HCT116 (cell line): Measurements from ENCODE around the gene JOSD1. TPM values are rescaled to one million over a fixed set of nuclear protein-coding genes. Genes with fewer than 3 reads are reported as not detected.

Experiments used
- ATAC-seq: fragments of 200-7000 bp; cut with Tn5 transposase; 2 replicates; pipeline ENCODE4 v1.9.1; 2020; ENCODE audit warnings: mild to moderate bottlenecking, moderate library complexity
- BruUV-seq: library from RNA; stranded (reverse); fragments of 400-500 nt; replicated peaks from 2 replicates; lab custom pipeline; 2021; lab: Mats Ljungman, UMichigan
- CTCF ChIA-PET: fragments of 300-600 bp; sonication (Branson Sonifier 250); formaldehyde crosslinking; loops from one replicate; lab custom pipeline; 2021; ENCODE audit warnings: antibody characterized with exemption; lab: Charles Lee
- POLR2A ChIA-PET: fragments of 300-600, 350-600 bp; sonication (Branson Sonifier 250); formaldehyde crosslinking; loops from one replicate; lab custom pipeline; 2021; ENCODE audit warnings: antibody characterized with exemption; lab: Charles Lee
- RAD21 ChIA-PET, 2 experiments: fragments of 300-600 bp; sonication (Branson Sonifier 250); formaldehyde crosslinking; loops; one replicate each; lab custom pipeline; 2023; ENCODE audit warnings: low total read pairs in 2 of 2; ENCODE audit not compliant: uncharacterized antibody in 2 of 2, unreplicated experiment in 2 of 2, low non-redundant PET in 1 of 2; lab: Charles Lee
- DNase-seq: peaks from one replicate; pipeline ENCODE4 v3.0.0-alpha.2; 2010; ENCODE audit warnings: low read depth, low spot score
- H2AFZ ChIP-seq: fragments of 200-600 bp; shearing (Covaris generic), sonication (generic); 2 replicates; pipeline ENCODE4 v1.6.1; 2017; ENCODE audit warnings: low read depth, mixed run types, mixed read lengths, antibody characterized with exemption, low read length; ENCODE audit not compliant: poor library complexity, severe bottlenecking
- H3K27ac ChIP-seq: 2 replicates; pipeline ENCODE4 v1.5.1; 2012; ENCODE audit warnings: low read depth, low read length
- H3K27me3 ChIP-seq: fragments of 200-600 bp; sonication (generic); 2 replicates; pipeline ENCODE4 v1.6.1; 2016; ENCODE audit warnings: mixed run types, low read length, mixed read lengths; ENCODE audit not compliant: insufficient read depth
- H3K36me3 ChIP-seq, 2 experiments: fragments of 200-500 bp in 1 of 2; fragments of 200-600 bp in 1 of 2; sonication (Bioruptor generic) in 1 of 2; sonication (generic) in 1 of 2; 2 replicates each; pipeline versions ENCODE4 v1.5.1 to v1.6.1; 2014 to 2016; ENCODE audit warnings: low read length in 2 of 2, inconsistent platforms in 1 of 2, mixed read lengths in 1 of 2, mixed run types in 1 of 2; ENCODE audit not compliant: insufficient read depth in 2 of 2, control insufficient read depth in 1 of 2
- H3K4me1 ChIP-seq, 2 experiments: fragments of 200-600 bp in 1 of 2; sonication (generic) in 1 of 2; 2 replicates each; pipeline versions ENCODE4 v1.5.1 to v1.6.1; 2012 to 2017; ENCODE audit warnings: low read length in 2 of 2, inconsistent platforms in 1 of 2, mild to moderate bottlenecking in 1 of 2, mixed read lengths in 1 of 2, mixed run types in 1 of 2, moderate library complexity in 1 of 2; ENCODE audit not compliant: insufficient read depth in 2 of 2, control insufficient read depth in 1 of 2
- H3K4me2 ChIP-seq: fragments of 200-600 bp; sonication (generic); 2 replicates; pipeline ENCODE4 v1.6.1; 2017; ENCODE audit warnings: mixed run types, low read length, mixed read lengths
- H3K4me3 ChIP-seq, 2 experiments: fragments of 200-600 bp in 1 of 2; sonication (generic) in 1 of 2; replicated peaks in 1 of 2; 2 replicates each; pipeline ENCODE4 v1.5.1; 2011 to 2016; ENCODE audit warnings: low read length in 2 of 2, control low read depth in 1 of 2, low read depth in 1 of 2, mild to moderate bottlenecking in 1 of 2, mixed read lengths in 1 of 2, mixed run types in 1 of 2
- H3K79me2 ChIP-seq: fragments of 200-600 bp; sonication (generic); 2 replicates; pipeline ENCODE4 v1.6.1; 2017; ENCODE audit warnings: mild to moderate bottlenecking, mixed run types, low read length, moderate library complexity, mixed read lengths; ENCODE audit not compliant: insufficient read depth
- H3K9ac ChIP-seq: fragments of 200-600 bp; sonication (generic); 2 replicates; pipeline ENCODE4 v1.6.1; 2016; ENCODE audit warnings: low read length, mixed read lengths
- H3K9me2 ChIP-seq: fragments of 200-600 bp; sonication (generic), shearing (Covaris generic); 2 replicates; pipeline ENCODE4 v1.6.1; 2017; ENCODE audit warnings: mixed run types, mild to moderate bottlenecking, moderate library complexity; ENCODE audit not compliant: insufficient read depth
- H3K9me3 ChIP-seq, 2 experiments: fragments of 200-500 bp in 1 of 2; fragments of 200-600 bp in 1 of 2; sonication (Bioruptor generic) in 1 of 2; sonication (generic) in 1 of 2; 2 replicates each; pipeline ENCODE4 v1.6.1; 2014 to 2017; ENCODE audit warnings: low read length in 2 of 2, mixed read lengths in 2 of 2, inconsistent platforms in 1 of 2, low read depth in 1 of 2, mild to moderate bottlenecking in 1 of 2, mixed run types in 1 of 2, moderate library complexity in 1 of 2; ENCODE audit not compliant: control insufficient read depth in 1 of 2, insufficient read depth in 1 of 2
- H4K20me1 ChIP-seq: fragments of 200-600 bp; sonication (generic), shearing (Covaris generic); 2 replicates; pipeline ENCODE4 v1.6.1; 2017; ENCODE audit warnings: mixed run types, mild to moderate bottlenecking, moderate library complexity; ENCODE audit not compliant: insufficient read depth
- EZH2phosphoT487 ChIP-seq: fragments of 200-600 bp; IDR thresholded peaks from 2 replicates; pipeline ENCODE4 v1.6.1; 2018; ENCODE audit warnings: antibody characterized with exemption, borderline replicate concordance
- JUND ChIP-seq: IDR thresholded peaks from 2 replicates; pipeline ENCODE4 v1.6.1; 2012
- MAX ChIP-seq: IDR thresholded peaks from 2 replicates; pipeline ENCODE4 v1.6.1; 2012
- POLR2AphosphoS5 ChIP-seq: IDR thresholded peaks from 2 replicates; pipeline ENCODE4 v1.6.1; 2011; ENCODE audit warnings: mild to moderate bottlenecking, low read depth, low read length, moderate library complexity
- REST ChIP-seq: IDR thresholded peaks from 2 replicates; pipeline ENCODE4 v1.6.1; 2012; ENCODE audit warnings: low read depth
- SP1 ChIP-seq: IDR thresholded peaks from 2 replicates; pipeline ENCODE4 v1.6.1; 2012; ENCODE audit warnings: low read depth
- YY1 ChIP-seq: IDR thresholded peaks from 2 replicates; pipeline ENCODE4 v1.6.1; 2011; ENCODE audit warnings: low read length, low read depth, moderate library complexity, mild to moderate bottlenecking; ENCODE audit not compliant: insufficient replicate concordance; ENCODE audit errors: extremely low read depth
- ZFX ChIP-seq: fragments of 450-650 bp; IDR thresholded peaks from 2 replicates; pipeline ENCODE4 v1.6.1; 2017
- intact Hi-C: fragments of 100-400 bp; cut with micrococcal nuclease; formaldehyde crosslinking; loops from 2 replicates; pipeline ENCODE4 v1.10.0; 2022
- total RNA-seq: library from RNA; stranded (reverse); gene quantifications from one replicate; pipeline ENCODE4 v1.2.1, GENCODE V29; 2021; ENCODE audit not compliant: unreplicated experiment

JOSD1 gene
- total RNA-seq, 1 experiment from 2014 or later: 67.3 TPM

- ATAC-seq (no peak), DNase-seq (no peak)
- no peak overlapping the region for H3K4me3 ChIP-seq
- H3K4me1 ChIP-seq: peaks cover 0 to under 1% of the 10 kb centered on the region in 2 experiments; a peak in 1 of 4 replicates
- ChIA-PET RAD21 (no interaction called here), CTCF (interaction anchor here (0.7 to 1.5 kb wide), 2 partner anchors 8 to 57 kb away, joined by 3 read pairs; partner anchors contain the start of gene TOMM22), POLR2A (no interaction called here)
- H3K9me2 ChIP-seq: no peaks in the 10 kb centered on the region
- H4K20me1 ChIP-seq: 0 out of 2 replicates have a peak, but pooled peaks cover 13% of the 10 kb centered on the region
- TF ChIP-seq JUND: no peak
- no peak for TF ChIP-seq REST
- TF ChIP-seq MAX: no peak
- TF ChIP-seq SP1: no peak
- TF ChIP-seq EZH2phosphoT487: no peak
- no peak overlapping the region for H3K9ac ChIP-seq
- H2AFZ ChIP-seq: no peak overlapping the region
- H3K9me3 ChIP-seq: no peaks in the 10 kb centered on the region
- H3K36me3 ChIP-seq: peaks cover 18 to 62% of the 10 kb centered on the region in 2 experiments
- H3K27me3 ChIP-seq: no peaks in the 10 kb centered on the region
- intact Hi-C loops: no loop called here
- no TSS peak for BruUV-seq
- no peak overlapping the region for H3K27ac ChIP-seq
- no peak overlapping the region for H3K4me2 ChIP-seq
- H3K79me2 ChIP-seq: peaks cover 71% of the 10 kb centered on the region
Measured at GRCh38 chr22:38689651-38690050, 11.1 kb downstream of the JOSD1 start.

GRCh38 chr22:38685761-38686160 is 15.0 kb downstream of the JOSD1 start:
- H2AFZ ChIP-seq: no peak overlapping the region
- H3K27me3 ChIP-seq: no peaks in the 10 kb centered on the region
- DNase-seq (no peak), ATAC-seq (no peak)
- peaks cover 27 to 64% of the 10 kb centered on the region in 2 experiments for H3K36me3 ChIP-seq
- CTCF ChIA-PET: no interaction called here
- RAD21 ChIA-PET: no interaction called here
- no peak overlapping the region for H3K4me3 ChIP-seq
- peaks cover 4 to 7% of the 10 kb centered on the region in 2 experiments; a peak in 1 of 4 replicates for H3K9me3 ChIP-seq
- intact Hi-C loops: no loop called here
- no peaks in the 10 kb centered on the region for H3K9me2 ChIP-seq
- no peak overlapping the region for H3K4me2 ChIP-seq
- TF ChIP-seq POLR2AphosphoS5 (no peak), YY1 (no peak), ZFX (no peak)
- H3K27ac ChIP-seq: no peak overlapping the region
- H4K20me1 ChIP-seq: 0 out of 2 replicates have a peak, but pooled peaks cover 7% of the 10 kb centered on the region
- H3K79me2 ChIP-seq: peaks cover 64% of the 10 kb centered on the region
- peaks cover 2 to 12% of the 10 kb centered on the region in 2 experiments; a peak in 3 of 4 replicates for H3K4me1 ChIP-seq
- no TSS peak for BruUV-seq
- POLR2A ChIA-PET: no interaction called here
- H3K9ac ChIP-seq: no peak overlapping the region
